HG03558 (cell line): ENCODE results near the gene TPP2.

ENCODE experiments used
- ATAC-seq: cut with Tn5 transposase; IDR thresholded peaks from one replicate; pipeline ENCODE4 v1.9.1; 2021; ENCODE audit warnings: moderate number of reproducible peaks; ENCODE audit not compliant: unreplicated experiment; ENCODE audit errors: extremely low read depth

TPP2 gene

DNA sequence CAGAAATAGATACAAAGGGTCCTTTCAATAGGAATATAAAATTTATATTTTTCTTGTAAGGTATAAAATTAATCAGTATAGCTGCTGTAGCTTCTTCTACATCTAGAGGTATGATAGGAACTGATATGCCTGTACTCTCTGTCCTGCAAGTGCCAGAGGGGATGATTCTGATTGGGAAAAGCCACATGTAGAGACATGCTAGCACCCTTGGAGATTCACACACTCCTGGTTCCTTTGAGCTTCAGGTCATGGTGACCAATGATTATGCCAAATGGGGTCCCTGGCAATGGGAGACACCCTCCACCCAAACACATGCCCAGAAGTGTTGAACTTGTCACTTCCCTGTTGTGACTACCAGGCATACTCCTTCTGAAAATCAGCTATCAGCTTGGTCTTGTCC lies 112.8 kb downstream of the TPP2 start:
- no peak for ATAC-seq

GRCh38 chr13:102710261-102710679 lies 113.5 kb downstream of the TPP2 start:
- no peak for ATAC-seq

DNA sequence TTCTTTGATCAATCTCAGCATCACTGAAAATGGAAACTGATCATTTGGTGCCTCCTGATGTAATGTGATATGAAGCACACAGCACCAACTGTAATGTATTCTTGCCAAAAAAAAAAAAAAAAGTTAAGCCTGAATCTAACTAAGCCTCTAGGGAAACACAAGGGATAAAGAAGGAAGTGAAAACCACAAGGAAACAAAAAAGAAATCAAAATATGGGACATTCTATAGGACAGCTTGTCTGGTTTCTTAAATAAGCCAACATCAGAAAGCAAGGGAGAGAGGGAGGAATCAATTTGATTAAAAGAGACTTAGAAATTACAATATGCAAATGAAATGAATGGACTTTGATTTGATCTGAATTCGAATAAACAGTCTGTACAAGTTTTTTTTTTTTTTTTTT lies 118.7 kb downstream of the TPP2 start:
- no peak for ATAC-seq

DNA sequence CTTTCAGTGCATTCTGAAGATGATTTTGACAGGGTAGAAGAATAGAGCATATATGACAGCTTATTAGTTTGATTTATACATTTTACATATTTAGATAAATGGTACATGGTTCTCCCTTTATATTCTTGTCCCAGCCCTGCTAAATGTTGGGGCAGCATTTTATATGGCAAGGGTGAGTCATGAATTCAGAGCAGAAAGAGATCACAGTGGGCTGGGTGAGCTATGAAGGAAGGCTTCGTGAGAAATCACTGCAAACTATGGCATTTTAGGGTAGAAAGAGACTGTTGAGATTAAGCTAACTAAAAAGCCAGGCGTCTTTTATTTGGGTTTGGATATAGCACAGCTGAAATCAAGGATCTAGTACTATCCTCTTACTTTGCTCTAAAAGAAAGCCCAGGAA lies 122.0 kb downstream of the TPP2 start:
- ATAC-seq = no peak

DNA sequence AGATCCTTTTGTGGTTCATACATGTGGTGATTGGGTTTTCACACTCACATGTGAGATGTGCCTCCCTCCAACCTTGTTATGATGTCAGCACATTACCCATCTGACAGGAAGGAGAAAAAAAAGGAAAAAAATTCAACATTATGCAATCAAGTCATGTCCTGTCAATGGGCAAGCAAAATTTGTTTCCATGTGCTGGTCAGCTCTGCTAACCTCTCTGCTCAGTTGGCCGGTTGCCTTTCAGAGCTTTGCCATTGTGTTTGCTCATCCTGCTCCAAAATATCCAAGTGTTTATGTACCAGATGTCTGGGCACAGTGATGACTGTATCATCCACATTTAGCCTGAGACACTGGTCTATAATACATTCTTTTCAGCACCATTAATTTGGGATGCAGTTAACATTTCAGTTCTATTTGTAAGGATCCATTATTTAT lies 125.0 kb downstream of the TPP2 start:
- no peak for ATAC-seq

DNA sequence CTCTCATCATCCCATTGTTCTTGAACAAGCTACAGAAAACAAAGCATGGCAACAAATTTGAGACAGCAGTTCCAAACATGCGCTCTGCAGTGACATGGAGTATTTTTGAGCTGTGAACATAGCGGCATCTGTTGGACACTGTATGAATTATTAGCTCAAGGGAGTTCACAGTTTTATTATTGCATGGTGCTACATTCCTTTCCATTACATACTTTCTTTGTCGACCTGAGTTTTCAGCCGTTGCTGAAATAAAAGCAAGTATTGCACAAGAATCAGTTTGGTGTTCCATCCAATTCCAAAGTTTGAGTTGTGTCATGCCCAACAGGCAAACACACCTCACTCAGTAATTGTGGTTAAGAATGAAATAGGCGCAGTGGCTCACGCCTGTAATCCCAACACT lies 128.1 kb downstream of the TPP2 start:
- no peak for ATAC-seq

DNA sequence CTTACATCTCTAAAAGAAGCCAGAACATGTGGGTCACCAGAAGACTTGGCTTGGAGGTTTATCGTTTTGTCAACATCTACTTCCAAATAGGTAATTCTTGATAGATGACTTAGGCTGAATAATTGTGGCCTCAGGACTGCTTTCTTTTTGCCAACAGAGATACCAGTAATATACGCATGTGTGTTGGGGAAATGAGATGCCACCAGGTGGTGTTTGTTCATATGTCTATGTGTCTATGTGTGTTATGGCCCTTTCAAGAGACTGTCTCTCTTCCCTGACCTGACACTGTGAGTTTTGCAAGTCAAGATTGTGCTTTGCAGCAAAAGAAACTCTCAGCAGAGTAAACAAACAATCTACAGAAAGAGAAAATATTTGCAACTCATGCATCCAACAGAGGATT lies 129.6 kb downstream of the TPP2 start:
- no peak for ATAC-seq
